DOHH2 (cell line): ENCODE measurements around the gene IL12RB2.
"Not testable (repeated sequence)": the region's sequence is repeated elsewhere in the genome, so short reads cannot be mapped to it uniquely, and the experiment has no call there.

Experiments used
- CTCF ChIP-seq: fragments of 200-600 bp; sonication (generic); IDR thresholded peaks from one replicate; pipeline ENCODE4 v1.5.1; 2014; ENCODE audit warnings: antibody characterized with exemption, mild to moderate bottlenecking, low read depth, low read length; ENCODE audit not compliant: poor library complexity, severe bottlenecking
- EZH2phosphoT487 ChIP-seq: fragments of 200-600 bp; sonication (generic); IDR thresholded peaks from 2 replicates; pipeline ENCODE4 v1.6.1; 2017; ENCODE audit warnings: borderline replicate concordance, mild to moderate bottlenecking, antibody characterized with exemption, low read length, moderate library complexity, mixed read lengths

- TF ChIP-seq CTCF, EZH2phosphoT487: not testable (repeated sequence)
These were observed 92.5 kb downstream of the IL12RB2 start for GRCh38 chr1:67400029-67400786.
